NCI-H524 treated with DMSO at 0.1 percent for 48 hours (cell line): ENCODE data around the gene RNASE8.

Source experiments
- DNase-seq: peaks from one replicate; lab custom pipeline; 2025; lab: John Stamatoyannopoulos, UW

Gene RNASE8

DNA sequence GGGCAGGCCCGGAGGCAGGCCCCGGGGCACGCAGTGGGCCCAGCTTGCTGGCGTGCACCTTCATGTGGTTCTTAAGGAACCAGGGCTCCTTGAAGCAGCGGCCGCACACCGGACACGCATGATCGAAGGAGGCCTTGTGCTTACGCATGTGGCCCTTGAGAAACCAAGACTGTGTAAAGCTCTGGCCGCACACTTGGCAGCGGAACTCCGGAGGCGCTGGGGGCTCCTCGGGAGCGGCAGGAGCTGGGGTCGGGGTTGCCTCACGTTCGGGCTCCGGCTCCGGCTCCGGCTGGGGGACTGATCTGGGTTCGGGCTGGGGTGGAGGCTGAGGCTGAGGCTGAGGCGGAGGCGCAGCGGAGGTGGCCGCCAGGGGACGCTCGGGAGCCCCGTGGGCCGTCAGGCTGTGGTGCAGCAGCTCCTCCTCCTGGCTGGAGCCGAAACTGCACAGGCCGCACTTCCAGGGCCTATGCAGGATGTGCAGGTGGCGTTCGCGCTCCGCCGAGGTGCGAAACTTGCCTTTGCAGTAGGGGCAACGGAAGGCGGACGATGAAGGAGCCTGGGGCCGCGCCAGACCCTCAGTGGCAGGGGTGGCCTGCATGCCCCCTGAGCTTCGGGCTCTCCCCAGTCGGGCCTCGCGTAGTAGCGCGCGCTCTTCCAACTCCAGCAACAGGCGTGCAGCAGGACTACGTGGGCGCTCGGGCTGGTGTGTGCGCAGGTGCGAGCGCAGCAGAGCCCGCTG, 34.8 kb downstream of the RNASE8 start:
- no peak for DNase-seq

DNA sequence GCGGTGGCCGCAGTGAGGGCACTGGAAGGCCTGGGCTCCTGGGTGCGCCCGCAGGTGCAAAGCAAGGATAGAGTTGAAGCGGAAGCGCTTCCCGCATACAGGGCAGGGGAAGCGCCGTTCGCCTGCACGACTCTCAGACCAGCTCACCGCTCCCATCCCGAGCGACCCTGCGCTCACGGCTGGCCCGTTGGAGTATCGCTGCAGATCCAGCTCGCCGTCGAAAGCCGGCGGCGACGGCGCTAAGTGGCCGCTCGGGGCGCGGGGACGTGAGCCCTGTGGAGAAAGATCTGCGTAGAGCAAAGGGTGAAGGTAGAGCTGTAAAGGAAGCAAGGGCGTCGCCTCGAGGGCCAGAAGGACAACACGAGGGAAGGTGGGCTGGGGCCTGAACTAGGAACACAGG, 35.4 kb downstream of the RNASE8 start:
- DNase-seq: no peak

DNA sequence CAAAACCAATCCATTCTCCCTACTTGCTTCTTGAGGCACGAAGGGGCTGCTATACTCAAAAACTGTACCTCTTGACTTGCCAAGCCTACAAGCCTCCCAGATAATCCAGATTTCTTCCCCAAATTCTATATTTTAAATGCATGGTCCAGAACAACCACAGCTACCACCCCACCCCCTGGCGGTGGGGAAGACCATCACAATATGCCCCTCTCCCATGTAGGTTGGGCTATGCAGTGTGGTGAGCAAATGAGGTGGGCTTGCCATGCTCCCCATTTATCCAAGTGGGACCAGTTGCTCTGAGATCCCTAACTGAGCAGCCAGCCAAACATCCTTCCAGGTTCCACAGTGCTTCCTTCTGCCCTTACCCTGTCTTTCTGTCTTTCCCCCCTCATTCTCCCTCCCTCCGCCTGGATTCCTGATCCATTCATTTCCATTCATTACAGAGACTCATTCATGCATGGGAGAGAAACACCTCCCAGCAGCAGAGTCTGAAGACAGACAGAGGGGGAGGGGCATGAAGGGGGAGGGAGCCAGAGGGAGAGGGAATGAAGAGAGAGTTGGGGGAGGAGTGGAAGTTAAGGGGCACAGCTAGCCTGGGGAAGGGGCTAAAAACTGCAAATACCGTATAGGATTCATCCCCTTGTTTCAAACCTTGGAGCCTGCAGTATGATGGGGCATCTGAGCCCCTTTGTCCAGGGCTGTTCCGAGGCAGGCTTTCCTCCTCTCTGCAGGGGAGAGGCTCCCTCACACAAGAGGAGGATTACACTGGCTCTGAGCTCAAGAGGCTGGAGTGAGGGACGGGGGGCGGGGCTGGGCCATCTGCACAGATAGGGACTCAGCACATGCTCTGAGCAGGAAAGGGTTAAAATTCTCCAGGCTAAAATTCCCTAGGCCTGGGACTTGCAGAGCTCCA, 36.4 kb downstream of the RNASE8 start:
- DNase-seq: peak; percentile 98

DNA sequence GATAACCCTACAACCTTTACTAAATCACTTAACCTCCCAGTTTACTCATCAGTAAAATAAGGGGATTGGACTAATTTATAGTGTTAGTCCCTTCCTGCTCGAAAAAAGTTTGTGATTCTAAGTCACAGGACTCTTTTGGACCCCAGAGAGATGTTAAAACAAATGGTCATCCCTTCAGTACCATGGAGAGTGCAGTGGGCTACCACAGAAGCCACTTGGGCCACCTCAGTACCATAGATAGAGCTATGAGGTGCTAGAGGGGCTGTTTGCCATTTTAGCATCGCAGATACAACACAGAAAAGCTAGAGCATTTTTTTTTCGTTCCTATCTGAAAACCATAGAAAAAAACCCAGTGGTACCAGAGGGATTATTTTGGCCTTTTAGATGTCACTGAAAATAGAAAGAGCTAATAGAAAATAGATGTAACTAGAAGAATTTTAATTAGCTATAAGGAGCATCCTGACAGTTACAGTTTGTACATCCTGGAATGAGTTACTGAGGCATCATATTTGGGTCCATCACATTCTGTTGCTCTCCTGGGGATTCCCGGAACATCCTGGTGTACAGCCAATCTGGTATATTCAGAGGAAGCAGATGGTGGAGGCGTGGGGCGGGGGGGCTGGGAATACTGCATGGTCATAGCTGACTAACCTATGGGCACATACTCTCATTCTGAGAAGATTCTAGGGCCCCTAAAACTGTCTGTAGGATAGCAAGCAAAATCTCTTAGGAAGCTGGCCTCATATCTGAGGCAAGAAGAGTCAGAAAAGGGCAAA, 38.0 kb downstream of the RNASE8 start:
- peak; percentile 88 for DNase-seq

DNA sequence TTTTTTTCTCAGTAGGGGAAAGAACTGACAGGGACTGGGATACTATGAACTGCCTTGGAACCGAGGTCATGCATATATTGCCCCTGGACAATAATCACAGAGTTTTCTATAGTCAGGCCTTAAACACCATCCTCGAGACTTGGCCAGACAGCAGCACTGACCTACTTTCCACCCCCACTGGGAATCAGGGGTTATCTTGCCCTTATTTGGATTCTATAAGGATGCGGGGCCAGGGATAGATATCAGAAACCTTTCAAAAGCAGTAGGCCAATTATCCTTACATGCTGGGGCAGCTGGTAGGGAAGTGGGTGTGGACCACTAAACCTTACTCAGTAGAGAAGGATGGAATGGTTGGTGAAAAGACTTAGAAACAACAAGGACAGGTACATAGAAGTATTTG, 38.8 kb downstream of the RNASE8 start:
- no peak for DNase-seq

DNA sequence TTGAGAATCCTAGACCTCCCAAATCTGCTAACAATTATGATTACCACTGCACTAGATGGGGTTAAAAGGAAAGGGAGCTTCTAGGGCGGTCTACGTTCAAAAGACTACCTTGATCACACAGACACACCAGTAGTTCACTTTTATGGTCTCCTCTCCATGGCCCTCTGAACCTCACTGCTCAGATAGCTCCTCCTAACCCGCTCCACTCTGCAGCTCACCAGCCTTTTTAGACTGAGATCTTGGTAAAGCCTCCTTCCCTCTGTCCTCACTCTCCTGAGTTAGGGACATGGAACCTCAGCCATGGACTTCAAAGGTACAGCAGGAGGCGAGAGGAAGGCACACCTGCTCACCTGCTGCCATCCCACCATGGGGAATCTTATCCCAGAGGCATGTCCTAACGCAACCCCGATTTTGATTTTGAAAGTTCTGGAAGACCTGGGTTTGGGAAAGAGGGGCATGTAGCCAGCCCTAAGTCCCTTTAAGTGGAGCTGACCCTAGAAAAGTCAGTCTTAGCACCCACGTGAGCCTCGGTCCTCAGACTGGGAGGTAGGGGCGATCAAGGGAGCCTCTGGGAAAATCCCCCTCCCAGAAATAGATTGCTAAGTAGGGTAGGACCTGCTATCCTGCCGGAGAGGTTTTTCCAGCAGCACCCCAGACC, 39.5 kb downstream of the RNASE8 start:
- no peak for DNase-seq

DNA sequence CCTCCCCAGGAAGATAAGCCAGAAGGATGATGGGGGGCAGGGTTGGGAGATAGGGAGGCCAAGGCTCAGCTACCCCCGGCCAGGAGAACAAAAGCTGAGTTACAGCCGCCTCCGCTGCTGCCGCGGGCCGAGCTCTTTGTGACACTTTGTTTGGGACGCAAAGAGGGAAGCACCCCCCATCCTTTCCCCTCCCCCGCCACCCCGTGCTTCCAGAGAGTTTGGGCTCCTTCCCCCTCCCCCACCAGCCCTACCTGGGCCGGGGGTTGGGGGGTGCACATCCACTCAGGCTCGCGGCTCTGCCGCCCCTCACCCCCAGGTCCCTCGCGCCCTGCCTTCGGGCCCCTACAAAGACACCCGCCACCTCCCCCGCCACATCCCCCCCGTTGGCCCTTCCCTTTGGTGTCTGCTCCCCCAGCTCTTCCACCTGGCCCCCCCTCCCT, 40.0 kb downstream of the RNASE8 start:
- DNase-seq: no peak

DNA sequence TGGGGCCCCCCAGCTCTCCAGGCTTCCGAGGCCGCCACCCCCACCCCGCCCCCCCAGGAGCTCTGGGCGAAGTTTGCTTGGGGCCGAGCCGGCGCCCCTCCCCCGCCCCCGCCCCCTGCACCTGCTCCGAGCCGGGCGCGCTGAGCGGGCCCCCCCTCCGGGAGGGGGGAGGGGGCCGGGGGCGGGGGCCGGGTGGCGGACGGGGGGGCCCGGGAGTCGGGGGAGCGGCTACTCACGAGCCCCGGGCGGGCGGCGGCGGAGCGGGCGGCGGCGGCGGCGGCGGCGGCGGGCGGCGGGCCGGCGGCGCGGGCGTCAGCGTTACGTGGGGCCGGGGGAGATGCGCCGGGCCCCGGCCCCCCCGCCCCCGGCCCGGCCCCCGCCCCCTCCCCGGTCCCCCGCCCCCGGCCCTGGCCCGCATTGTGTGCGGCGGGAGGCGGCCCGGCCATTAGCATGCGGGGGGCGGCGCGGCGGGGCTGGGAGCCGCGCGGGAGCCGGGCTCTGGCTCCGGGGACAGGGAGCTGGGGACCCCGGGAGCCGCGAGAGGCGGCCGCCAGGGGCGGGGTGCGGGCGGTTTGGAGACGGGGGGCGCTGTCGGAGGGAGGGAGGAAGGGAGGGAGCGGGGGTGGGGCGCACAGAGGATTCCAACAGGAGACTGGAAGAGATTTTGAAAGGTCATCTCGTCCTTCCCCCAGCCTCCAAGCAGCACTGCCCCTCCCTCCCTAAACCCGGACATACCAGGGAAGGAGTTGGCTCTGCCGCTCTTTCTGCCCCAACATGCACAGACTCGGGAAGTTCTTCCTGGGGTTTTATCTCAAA, 40.7 kb downstream of the RNASE8 start, which contains the start of gene ZNF219:
TSS of gene ZNF219 (minus strand) at position 580 of the 816 bp plus-strand sequence. CDS start 5,064 bp downstream, outside the sequence.
- DNase-seq: no peak

DNA sequence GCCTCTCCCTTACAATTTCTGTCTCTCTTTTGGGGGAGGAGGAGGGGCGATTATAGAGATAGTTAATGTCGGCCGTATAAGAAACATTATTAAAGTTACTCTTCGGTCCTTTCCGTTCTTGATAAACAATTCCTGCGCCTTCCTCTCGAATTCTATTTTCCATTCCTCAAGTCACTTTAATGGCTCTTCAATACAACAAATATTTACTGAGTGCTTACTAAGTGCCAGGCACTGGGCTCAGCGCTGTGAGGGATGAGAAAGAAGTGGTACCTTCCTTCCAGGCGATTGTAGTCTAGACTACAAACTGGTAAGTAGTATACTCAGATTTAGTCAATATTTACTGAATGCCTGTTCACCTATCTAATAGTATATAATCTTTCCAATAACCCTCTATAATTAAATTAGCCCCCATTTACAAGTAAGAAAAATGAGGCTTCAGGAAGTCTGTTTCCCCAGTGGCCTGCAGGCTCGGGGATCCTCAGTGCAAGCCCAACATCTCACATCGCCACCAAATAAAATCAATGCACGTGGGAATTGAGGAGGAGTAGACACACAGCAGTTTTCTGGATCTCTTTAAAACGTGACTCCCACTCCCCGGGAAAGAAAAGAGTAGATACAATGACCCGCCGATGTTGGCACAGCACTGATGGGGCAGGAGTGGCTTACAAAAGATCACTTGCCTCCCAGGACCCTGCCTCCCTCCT, 41.4 kb downstream of the RNASE8 start:
- no peak for DNase-seq

DNA sequence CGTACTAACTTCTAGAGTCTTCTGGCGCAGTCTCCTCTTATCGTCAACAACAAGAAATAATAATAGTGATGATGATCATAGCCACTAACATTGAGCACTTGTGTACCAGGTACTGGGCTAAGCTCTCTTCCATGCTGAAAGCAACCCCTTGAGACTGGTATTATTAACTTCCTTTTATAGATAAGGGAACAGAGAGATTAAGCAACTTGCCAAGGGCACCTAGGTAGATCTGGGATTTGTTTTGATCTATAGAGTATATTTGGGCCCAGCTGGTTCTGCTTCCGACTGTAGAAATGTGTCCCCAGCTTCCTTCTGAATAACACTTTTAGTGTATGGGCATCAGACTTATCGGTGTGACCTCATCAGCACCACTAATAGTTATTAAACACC, 42.0 kb downstream of the RNASE8 start:
- no peak for DNase-seq

DNA sequence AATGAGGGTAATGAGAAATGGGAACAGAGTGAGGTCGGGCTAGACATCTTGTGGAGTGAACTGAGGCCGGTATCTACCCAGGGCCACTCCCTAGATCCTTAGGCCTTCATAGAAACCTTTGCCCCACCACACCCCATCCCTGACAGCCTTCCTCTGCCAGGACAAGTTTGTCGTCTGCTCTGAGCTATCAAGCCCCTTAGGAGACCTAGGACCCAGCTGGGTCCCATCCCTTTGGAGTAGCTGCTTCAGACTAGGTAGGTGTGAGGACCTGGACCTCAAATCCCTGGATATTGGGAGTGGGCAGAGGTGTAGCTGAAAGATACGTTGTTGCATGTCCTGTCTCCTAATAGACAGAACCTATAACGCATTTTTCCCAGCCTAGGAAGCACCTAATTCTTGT, 43.3 kb downstream of the RNASE8 start, which contains the start of gene TMEM253:
TSS of gene TMEM253 (plus strand) at position 136 of the 400 bp plus-strand sequence. CDS start 278 bp downstream, outside the sequence.
- no peak for DNase-seq

DNA sequence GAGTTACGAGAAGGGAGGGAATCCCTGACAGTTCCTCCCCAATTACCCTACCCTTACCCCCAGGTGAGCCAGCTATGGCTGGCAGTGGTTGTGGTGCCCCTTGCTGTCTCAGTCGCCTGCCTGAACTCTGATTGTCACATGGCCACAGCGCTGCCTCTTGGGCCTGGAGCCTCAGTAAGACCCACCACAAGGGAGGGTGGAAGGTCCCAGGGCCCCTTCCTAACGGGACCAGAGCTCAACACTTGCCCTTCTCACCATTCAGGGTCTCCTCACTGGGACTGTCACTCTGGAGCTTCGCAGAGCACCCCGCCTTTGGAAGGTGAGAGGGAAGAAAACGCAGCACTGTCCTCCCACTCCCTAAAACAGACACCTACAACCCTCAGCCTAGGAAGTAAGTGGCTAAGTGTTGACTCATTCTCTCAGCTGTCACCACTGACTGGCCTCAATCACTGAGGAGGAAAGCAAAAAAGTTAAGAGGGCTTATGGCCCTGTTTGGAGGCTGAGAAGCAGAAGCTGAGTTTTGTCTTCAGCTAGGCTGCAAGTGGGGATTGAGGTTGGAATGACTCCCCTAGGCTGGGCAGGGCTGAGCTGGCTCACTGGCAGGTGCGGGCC, 44.3 kb downstream of the RNASE8 start:
- DNase-seq: no peak

DNA sequence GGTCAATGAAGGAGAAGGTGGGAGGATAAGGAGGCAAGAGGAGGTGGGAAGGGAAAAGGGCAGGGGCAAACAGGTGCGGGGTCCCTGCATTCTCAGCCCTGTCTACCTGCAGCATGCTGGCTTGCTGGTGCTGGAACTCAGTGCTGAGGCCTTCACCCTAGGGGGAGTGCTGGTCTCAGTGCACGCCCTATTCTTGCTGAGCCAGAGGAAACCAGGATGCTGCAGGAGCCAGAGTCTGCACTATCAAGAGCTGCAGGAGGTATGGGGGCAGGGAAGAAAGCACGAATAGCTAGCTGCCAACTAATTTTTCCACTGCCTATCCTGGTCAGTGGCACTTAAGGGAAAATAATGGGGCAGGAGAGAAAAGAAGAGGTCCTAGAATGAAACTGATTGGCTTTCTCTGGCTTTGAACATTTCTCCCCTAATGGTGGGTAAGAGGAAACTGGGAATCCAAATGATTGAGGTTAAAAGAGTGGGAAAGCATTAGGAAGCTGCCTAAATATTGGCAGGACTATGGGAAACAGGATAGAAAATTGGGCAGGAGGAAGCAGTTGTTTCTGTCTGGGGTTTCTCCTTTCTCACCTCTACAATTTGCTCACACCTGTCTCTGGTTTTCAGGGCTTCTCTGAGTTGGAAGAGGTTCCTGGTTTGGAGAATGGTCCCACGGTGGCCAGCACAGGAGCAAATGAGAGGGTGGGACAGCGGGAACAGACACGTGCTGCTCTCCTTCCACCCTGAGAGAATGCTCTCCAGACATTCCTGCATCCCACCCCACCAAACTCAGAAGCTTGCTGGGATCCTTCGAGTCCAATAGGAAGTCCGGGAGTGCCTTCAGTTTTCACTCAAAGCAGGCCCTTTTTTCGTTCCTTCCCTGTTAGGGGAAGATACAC, 45.1 kb downstream of the RNASE8 start:
- no peak for DNase-seq

DNA sequence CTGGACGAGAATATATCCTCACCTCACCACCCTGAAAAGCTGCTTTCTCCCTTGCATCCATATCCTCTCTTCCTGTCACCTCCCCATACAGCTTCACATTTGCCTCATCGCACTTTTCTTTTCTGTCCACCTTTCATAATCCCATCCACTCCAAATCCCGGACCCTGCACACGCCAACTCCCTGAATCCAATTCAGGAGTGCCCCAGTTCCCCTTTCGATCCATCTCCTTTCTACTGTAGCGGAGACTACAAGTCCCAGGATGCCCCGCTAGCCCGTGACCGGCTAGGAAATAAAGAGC, 45.7 kb downstream of the RNASE8 start:
- DNase-seq: no peak

DNA sequence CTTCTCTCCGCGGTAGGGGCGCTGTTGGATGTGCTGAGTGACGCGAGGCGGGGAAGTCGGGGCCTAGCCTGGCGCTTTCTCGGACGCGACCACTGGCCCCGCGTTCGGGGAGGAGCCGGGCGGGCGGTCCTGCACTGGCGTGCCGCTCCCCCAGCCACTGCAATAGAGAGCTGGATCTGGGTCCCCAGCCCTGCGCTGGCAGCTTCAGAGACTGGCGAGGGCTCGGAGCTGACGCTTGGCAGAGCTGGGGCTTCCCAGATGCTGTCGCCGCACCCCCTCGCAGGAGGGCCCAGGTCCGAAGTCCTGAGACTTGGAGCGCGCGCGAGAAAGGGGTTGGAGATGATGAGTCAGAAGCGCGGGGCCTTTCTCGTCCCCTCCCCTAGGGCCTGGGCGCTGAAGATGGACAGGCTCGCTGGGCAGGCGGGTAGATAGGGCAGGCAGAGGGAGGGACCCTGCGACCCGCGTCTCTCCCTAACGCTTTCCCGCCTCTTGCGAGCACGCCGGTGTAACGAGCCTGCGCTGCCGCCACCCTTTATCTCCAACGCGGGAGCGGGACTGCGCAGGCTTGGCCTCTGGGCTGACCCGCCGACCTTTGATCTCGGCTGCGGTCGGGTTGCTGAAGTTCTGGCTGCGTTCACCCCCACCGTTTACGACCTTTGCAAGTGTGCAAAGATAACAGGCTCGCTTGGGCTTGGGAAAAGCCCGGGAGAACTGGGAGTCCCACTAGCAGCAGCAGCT, 46.3 kb downstream of the RNASE8 start:
- peak; percentile 93 for DNase-seq

DNA sequence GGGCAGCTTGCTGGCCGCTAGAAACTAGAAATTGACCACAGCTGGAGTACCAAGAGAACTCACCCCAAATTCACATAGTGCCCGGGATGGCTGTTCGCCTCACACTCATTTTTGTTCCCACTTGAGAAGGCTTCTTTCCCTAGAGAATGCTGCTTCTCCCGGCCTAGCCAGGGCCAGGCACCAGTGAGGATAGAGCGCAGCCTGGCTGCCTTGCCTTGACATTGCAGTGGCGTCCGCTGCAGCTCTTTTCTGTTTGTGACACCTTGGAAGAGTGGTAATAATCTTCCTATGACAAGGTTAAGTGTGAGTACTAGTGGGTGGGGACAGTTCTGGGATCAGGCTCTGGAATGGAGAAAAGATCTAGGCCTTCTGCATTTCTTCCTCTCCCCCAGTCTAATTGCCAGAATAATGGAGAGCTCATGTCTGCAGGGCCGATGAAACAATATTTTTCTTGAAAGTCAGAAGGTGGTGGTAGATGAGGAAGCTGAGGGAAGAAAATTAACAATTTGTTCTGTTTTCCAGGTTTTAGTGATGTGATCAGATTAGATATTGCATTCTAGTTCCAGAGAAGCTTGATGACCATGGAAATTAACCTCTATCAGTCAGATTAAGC, 46.9 kb downstream of the RNASE8 start:
- peak; percentile 85 for DNase-seq

DNA sequence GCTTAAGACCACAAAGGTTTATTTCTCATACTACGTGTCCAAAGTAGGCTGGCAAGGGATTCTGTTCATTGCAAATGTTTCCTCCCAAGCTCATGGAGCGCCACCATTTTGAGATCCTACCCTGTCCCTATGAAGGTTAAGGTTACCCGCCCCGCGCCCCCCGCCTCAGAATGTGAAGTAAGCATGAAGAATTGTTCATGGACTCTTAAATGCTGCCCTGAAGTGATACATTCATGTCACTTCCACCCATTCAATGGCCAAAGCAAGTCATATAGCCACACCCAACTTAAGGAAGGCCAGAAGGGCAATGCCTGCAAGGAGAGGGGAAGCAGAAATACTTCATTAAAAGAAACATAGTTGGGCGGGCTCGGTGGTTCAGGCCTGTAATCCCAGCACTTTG, 47.5 kb downstream of the RNASE8 start:
- DNase-seq: no peak

DNA sequence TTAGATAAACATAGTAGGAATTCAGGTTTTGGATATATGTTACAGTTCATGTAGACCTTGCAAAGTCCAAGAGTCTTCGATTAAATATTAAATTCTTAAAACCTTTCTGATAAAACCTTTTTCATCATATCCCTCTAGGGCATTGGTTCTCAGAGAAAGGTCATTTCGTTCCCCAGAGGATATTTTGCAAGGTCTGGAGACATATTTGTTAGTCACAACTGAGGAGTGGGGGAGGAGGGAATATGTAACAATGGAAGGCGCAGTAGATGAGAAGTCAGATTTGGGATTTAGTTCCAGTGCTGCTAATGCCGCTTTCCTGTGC, 48.5 kb downstream of the RNASE8 start:
- DNase-seq: no peak
